ENCODE results near the gene SLC26A6.

Gene SLC26A6

DNA sequence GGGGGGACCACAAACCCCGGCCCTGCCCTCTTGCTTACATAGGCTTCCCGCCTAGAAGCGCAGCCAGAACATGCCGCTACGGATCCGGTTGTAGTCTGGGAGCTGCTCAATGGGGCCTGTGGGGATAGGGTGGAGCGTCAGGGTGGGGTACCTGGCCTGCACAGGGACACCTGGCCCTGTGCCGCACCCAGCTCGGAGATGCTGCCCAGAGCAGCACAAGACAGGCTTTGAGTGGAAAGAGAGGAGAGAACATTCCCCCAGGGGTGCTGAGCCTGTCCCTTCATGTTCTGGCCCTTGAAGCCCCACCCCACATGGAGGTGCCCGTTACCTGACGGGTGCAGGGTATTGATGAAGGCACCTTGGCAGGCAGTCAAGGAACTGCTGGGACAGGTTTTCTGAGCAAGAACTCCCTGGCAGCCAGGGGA, 36.2 kb downstream of the SLC26A6 start:
- no peak for DNase-seq (ENCODE audit: low read depth)

DNA sequence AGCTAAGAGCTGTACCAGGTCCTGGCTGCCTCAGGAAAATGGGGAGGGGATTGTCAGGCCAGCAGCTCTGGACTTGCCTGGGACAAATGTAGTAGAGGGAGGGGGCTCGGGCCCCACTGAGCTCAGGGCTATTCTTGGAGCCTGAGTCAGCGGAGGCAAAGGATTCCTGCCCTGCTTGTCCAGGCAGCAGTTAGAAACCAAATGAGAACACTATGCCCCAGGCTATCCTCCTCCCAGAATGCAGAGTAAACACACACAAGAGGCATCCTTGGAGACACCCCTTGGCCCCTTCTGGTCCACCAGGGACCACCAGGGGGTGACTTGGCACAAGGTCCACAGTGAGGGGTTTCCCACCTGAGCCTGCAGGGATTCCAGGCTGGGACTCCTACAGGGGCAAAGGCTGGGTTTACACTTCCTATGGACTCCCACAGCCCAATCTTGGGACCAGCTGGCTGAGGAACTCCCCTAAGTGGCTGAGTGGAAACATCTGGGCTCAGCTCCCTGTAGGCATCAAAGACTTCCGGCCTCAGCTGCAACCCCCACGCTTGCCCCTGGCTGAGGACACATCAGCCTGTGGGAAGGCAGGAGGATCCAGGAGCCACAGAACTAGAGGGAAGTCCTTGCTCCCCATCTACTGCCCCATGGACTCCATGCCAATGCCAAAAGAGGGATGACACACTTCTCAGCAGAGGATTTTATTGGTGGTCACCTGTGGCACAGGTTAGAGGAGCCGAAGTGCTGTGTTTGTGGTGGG, 36.8 kb downstream of the SLC26A6 start:
- DNase-seq (ENCODE audit: low read depth) = no peak

DNA sequence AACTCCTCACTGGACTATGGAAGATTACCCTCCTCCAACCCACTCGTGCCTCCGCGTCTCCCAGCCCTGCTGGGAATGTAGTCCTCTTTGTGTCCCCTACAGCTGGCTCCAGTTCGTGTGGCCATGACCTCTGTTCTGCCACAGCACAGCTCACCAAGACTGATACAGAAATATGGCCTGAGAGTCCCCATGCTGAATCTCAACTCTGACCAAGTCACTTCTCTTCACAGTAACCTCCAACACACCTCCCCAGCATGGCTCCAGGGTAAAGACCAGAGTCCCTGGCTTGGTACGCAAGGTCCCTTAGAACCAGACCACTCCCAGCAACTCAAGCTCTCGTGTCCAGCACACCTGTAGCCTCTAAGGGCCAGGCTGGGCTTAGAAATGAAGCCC, 37.9 kb downstream of the SLC26A6 start:
- no peak for DNase-seq (ENCODE audit: low read depth)

DNA sequence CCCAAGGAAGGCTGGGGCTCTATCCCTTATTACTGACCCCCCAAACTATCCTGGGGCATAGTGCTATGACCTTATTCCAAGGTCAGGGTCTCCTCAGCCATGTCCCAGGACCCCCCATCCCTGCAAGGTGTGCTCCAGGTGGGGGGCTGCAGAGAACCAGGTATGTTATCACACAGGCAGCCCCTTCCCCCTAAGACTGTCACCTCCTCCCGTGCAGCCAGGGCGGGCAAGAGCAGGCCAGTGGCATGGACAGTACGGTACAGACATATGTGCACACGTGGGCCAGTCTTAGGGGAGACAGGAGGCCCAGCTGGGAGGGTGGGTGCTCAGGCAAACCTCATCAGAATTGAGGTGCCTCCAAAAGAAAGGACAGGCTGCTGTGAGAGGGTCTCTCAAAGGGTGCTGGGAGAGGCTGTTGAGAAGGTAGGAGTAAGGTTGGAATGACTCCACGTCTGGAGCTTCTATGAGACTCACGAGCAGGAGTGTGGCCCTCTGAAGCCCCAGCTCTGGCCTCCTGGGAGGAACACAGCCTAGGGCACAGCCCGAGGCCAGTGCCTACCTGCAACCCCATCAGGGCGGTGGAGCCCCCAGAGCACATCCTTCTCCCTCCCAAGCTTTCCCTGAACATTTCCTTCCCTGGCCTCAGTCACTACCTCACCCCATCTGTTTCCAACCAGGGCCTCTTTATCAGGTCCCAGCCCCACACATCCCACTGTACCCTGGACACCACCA, 38.4 kb downstream of the SLC26A6 start:
- DNase-seq (ENCODE audit: low read depth) = no peak

DNA sequence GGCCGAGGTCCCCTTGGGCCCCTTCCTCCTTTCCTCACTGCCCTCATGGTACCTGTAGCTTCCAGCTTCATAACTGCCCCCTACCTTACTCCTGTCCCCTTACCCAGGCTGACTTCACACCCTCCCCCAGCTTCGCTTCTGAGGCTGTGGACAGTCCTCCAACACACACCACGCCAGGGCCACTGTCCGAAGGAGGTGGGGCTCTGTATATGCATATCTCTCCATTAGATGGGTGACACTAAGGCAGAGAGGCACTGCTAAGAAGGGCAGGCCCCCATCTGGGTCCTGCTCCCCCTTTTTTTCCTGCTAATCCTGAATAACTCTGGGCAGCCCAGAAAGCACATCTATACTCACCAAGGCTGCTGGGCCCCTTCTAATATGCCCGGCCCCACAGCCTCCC, 39.1 kb downstream of the SLC26A6 start:
- DNase-seq (ENCODE audit: low read depth) = no peak

DNA sequence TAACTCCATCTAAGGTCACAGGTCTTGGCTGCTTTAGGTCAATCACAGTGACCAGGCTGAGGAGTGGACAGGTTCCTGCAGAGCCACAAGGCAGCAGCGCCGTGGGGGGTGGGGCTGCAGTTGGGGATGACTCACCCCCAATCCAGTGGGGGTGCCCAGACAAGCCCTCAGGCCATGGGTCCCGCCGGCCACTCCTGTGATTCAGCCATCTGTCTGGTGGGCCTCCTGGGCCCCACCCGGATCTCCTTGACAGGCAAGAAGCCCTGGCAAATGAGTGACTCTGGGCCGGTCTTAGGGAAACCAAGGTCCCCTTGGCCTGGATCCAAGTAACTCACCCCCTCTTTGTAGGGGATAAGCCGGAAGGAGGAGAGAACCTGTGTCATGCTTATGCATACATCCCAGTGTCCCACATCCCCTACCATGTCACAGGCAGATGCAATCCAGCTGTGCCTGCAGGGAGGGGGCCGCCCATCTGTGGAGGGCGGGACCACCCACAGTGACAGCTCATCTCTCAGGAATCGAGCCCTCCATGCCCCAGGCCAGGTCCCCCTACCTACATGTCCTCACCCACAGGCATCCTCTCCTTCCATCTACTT, 39.6 kb downstream of the SLC26A6 start:
- no peak for DNase-seq (ENCODE audit: low read depth)

DNA sequence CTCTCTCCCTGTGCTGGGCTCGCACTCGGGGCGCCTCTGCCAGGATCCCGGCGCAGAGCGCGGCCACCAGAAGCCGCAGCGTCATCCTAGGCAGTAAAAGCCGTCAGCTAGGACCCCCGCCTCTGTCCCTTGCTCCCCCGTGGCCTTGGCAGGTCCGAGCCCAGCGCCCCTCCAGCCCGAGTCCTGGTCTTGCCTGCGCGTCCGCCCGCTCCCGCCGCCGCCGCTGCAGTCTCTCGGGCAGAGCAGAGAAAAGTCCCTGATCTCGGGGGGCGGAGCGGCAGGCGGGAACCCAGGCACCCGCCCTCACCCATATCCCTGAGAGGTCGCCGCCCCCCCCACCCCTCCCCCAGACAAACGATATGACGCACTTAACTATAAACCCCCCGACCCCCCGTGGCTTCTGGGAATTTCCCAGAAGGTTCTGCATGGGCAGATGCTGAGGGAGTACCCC, 40.2 kb downstream of the SLC26A6 start, which contains the start of gene COL7A1:
Gene COL7A1, minus strand, starts transcription at position 255 of the 451 bp plus-strand sequence. Its CDS starts 170 bp downstream, at position 85.
- no peak for DNase-seq (ENCODE audit: low read depth)

DNA sequence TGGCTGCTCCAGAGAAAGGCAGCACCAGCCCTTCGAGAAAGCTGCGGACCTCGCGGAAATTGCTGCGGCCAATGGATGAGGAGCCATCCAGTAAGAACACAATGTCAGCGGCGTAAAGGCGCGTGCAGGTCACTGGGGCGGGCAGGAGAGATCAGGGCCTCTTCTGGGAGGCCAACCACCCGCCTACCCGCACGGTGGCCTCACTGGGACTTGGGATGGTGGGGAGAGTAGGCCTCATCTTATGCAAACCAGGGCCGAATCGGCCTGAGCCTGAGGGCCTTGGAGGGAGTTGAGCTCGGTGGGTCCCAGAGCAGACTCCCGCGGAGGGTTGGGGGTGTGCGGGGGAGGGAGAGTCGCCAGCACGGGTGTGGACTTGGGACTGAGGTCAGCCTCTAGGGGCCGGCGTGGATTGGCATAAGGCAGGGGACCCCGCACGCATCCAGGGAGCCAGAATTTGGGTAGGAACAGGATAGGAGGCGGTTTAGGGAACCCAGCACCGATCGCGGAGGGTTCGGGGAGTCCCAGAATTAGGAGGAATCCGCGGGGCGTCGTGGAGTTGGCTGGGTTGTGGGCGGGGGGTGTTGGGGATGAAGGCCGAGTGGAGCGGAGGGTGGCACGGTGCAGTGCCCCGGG, 40.7 kb downstream of the SLC26A6 start:
- DNase-seq (ENCODE audit: low read depth) = no peak

DNA sequence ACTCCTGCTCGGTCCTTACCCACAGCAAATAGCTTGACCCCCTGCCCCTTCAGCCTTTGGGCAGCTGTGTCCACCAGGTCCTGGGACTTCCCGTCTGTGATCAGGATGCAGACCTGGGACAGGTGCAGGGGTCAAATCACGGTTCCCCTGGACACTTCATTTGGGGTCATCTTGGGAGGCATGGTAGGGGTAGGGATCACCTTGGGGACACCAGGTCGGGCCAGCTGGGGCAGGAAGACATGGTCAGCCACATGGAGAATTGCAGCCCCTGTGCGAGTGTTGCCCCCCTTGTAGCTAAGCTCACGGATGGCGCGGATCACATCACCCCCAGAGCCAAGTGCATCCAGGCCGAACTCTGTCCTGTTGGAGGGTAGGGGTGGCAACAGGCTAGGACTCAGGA, 41.9 kb downstream of the SLC26A6 start:
- no peak for DNase-seq (ENCODE audit: low read depth)

DNA sequence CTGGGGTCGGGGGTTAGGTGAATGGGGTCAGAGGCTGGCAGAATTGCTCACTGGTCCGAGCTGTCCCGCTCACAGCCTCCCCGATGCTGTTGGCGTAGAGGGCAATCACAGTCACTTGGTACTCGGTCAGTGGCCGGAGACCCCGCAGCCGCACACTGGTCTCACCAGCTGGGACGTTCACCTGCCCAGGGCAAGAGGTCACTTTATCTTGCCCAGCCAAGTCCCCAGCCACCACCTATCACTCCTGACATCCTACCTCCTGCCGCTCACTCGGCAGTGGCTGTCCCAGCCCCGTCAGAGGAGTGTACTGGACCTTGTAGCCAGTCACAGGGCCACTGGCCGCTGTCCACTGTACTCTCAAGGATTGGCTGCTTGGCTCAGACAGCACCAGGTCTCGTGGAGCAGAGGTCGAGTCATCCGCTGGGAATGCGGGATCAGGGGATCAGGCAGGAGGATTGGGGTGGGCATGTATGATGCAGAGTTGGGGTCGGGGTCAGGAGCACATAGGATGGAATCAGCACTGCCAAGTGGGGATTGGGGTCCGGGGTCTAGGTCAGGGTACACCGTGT, 42.7 kb downstream of the SLC26A6 start:
- no peak for DNase-seq (ENCODE audit: low read depth)

DNA sequence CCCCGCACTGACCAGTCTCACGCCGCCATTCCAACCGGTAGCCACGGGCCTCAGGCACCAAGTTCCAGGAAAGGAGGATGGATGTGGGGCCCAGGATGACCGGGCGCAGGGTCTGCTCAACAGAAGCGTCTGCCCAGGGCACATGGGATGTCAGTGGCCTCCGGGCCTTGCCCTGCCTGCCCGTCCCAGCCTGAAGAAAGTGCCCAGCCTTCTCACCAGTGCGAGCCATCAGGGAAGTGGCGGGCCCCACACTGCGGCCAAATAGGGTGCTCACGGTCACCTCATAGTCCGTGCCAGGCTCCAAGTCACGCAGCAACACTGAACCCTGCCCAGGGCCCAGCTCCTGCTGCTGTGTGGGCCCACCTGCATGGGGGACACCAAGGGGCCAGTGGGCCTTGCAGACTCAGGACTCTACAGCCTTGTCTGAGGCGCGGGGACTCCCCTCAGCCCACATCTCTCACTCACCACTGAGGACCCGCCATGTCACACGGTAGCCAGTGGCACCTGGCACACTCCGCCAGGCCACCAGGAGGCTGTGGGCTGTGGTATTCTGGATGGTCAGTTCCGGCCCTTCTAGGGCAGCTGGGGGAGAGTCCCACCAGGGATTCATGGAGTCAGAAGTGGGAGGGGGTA, 43.3 kb downstream of the SLC26A6 start:
- no peak for DNase-seq (ENCODE audit: low read depth)

DNA sequence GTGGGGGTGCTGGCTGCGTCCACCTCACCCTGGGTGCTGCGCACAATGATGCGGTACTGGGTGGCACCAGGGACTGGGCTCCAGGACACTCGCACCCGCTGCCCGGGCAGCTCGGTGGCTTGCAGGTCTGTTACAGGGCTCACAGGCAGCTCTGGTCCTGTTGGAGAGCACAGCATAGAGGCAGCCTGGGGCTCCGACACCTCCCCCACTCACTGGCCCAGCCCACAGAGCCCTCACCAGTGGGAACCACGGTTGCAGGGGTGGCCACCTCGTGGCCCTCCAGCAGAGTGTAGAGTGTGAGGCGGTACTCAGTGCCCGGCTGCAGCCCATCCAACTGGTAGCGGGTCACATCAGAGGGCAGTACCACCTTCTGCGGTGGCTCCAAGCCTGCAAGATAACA, 43.8 kb downstream of the SLC26A6 start:
- DNase-seq (ENCODE audit: low read depth) = no peak

DNA sequence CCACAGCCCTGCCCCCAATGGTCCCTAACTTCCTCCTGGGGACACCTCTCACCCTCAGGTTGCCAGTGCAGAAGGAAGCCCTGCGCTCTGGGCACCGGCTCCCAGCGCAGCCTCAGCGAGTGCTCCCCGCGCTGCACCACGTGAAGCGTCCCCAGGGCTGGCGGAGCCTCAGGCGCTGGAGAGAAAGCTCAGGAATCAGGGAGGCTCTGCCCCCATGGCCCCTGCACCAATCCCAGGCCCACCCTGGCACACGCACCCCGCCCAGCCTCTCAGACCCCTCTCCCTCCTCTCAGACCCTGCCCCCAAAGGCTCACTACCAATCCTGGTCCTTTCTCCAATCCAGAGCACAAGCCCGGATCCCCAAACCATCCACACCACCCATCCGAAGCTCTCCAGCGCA, 47.0 kb downstream of the SLC26A6 start:
- DNase-seq (ENCODE audit: low read depth) = no peak

DNA sequence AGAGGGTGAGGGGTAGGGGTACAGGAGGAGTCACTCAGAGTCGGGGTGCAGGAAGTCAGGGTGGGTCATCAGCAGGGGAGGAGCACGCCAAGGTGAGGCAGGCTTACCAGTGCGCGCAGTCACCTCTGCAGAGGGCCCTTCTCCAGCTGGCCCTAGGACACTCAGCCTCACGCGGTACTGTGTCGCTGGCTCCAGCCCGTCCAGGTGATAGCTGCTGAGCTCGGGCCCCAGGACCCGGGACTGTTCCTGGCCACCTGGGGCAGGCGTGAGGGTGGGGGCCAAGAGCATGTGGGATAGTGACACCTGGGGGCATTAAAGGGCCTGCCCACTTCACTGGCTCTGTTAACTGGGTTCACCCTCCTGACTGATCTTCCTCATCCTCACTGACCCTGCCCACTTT, 47.6 kb downstream of the SLC26A6 start:
- no peak for DNase-seq (ENCODE audit: low read depth)

DNA sequence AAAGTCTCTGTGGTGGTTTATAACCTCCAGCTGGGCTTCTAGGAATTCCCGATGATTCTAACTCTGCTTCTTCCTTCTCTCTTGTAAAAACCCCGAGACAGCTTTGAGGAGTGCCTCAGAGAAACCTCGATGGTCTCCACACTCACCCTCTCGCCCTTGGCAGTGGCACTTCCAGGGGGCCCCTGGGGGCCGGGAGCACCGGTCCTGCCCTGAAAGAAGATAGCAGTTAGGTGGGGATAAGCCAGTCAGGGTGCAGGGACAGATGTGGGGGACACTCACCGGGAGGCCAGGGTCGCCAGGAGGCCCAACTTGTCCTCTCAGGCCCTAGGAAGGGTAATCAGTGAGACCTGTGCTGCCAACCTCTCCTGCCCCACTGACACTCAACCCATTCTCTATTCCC, 49.9 kb downstream of the SLC26A6 start:
- no peak for DNase-seq (ENCODE audit: low read depth)

DNA sequence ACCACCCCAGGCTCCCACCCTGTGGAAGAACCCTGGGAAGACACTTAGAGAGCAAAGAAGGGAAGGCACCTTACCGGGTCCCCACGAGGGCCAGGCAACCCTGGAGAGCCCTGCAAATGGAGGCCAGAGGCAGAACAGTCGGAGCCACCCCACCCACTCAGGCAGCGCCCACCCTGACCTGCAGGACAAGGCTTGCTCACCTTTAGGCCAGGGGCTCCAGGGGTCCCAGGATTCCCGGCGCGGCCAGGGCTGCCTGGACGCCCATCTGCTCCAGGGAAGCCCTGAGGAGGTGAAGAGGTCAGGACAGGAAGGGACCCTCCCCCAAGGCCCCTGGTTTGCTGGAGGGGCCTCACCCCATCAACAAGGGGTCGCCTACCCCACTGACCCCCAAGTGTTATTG, 50.4 kb downstream of the SLC26A6 start:
- no peak for DNase-seq (ENCODE audit: low read depth)

DNA sequence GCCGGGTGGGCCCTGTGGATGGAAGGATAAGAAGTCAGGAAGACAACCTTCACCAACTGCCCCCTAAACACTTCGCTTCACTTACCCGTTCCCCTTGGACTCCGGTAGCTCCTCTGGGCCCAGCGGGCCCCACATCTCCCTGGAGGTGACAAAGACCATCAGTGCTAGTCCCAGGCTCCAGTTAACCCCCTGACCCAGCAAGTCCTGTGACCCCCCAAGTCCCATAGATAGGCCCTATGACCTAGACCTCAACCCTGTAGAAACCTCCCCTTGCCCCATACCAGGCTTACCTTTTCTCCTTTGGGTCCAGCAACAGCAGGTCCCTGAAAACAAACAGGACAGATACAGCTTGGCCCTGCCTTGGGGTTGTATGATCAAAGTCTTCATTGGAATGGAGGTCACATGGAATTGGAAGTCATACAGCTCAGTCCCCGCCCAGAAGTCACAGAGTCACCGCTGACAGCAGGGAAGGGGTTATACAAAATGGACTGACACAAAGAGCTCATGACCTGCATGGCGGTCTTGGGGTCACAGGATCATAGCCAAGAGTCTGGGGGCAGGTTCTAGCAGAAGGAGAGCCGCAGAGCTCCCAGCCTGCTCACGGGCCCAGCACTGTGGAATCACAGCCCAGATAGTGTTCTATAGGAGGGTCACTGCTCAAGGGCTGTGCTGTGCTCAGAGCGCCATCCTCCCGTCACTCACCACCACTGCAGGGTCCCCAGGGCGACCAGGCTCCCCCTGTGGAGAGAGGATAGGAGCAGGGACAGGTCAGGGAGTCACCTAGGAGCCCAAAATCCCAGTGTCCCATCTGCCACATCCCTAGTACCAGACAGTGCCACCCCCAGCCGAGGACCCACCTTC, 53.4 kb downstream of the SLC26A6 start:
- DNase-seq (ENCODE audit: low read depth) = no peak

DNA sequence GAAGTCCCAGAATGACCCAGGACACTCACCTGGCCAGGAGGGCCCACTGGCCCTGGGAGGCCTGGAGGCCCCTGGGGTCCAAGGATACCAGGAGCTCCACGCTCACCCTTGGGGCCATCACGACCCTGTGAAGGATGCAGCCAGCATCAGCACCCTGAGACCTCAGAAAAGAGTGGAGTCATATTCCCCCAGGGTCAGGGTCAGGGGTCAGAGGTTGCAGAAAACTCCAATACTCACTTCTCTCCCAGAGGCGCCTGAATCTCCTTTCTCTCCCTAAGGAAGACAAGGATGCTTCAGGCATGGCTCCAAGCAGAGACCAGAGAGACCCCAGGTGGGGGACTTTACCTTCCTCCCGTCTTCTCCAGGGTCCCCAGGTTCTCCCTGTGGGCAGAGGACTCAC, 58.6 kb downstream of the SLC26A6 start:
- no peak for DNase-seq (ENCODE audit: low read depth)
